HK-2 (cell line): ENCODE results near the gene POU2F1.
"Not testable (repeated sequence)": the region's sequence is repeated elsewhere in the genome, so short reads cannot be mapped to it uniquely, and the experiment has no call there.

Experiments
- DNase-seq: peaks from one replicate; pipeline ENCODE4 v3.0.0-alpha.2; 2018; ENCODE audit not compliant: unreplicated experiment

POU2F1 gene

DNA sequence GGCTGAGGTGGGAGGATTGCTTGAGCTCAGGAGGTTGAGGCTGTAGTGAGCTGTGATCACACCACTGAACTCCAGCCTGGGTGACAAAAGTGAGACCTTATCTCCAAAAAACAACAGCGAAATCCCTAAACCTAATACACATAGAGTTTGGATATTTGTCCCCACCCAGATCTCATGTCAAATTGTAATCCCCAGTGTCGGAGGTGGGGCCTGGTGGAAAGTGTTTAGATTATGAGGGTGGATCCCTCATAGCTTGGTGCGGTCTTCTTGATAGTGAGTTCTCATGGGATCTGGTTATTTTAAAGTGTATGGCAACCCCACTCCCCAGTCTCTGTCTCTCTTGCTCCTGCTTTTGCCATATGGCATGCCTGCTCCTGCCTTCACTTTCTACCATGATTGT, 94.0 kb downstream of the POU2F1 start:
- DNase-seq: no peak

DNA sequence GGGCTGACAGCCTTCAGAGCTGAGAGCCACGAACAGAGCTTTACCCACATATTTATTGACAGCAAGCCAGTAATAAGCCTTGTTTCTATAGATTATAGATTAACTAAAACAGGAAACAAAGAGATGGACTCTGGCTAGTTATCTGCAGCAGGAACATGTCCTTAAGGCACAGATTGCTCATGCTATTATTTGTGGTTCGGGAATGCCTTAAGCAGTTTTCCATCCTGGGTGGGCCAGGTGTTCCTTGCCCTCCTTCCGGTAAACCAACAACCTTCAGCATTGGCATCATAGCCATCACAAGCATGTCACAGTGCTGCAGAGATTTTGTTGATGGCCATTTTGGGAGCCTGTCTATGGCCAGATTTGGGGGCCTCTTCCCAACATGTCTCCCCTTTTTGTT, 96.8 kb downstream of the POU2F1 start:
- no peak for DNase-seq

DNA sequence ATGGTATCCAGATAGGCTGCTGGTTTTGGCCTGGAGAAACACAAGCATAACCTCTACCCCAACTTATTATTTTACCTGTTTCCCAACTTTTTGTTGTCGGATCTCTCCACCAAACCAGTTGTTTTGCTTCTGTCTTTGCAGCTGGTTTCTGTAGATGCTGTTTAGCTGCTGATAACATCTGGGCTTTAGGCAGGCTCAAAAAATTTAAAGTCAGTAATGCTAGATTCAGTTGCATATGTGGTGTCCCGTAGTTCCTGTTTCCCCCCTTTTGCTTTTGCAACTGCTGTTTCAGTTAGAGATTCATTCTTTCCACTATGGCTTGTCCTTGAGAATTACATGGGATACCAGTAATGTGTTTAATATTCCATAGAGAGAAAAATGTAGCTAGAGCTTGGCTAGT, 98.5 kb downstream of the POU2F1 start:
- not testable (repeated sequence) for DNase-seq

DNA sequence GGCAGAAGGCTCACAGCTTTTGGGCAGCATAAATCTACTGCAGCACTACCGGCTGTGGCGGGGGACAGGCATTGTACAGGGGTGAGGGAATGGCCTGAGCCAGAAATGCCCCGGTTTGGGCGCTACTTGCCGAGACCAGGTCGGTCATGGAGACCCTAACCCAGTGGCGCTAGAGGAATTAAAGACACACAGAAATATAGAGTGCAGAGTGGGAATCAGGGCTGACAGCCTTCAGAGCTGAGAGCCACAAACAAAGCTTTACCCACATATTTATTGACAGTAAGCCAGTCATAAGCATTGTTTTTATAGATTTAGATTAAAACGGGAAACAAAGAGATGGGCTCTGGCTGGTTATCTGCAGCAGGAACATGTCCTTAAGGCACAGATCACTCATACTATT, 101.8 kb downstream of the POU2F1 start:
- no peak for DNase-seq

GRCh38 chr1:167325151-167325550, 104.5 kb downstream of the POU2F1 start:
- no peak for DNase-seq

DNA sequence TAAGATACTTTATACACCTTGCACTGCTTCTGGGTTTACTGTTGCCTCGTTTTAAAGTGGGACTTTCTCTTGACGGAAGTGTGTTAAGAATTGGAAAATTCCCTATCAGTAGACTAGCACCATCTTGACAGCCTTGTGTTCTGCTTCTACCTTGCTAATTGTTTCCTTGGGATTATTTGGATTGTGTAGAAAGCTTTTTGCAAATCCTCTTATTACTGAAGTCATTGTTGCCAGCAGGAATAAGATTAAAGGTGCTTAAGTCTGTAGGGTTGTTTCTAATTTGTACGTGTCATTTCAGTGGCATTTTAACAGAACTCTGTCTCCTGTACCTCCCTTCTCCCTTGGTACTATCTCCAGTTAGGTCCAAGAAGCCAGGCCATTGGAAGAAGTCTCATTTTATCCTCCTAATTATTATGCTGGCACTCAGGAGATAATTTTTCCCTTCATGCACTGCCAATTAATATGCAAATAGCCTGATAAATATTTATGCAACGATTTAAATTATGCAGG, 107.7 kb downstream of the POU2F1 start:
- no peak for DNase-seq

GRCh38 chr1:167328816-167329483, 108.3 kb downstream of the POU2F1 start:
- DNase-seq: no peak

DNA sequence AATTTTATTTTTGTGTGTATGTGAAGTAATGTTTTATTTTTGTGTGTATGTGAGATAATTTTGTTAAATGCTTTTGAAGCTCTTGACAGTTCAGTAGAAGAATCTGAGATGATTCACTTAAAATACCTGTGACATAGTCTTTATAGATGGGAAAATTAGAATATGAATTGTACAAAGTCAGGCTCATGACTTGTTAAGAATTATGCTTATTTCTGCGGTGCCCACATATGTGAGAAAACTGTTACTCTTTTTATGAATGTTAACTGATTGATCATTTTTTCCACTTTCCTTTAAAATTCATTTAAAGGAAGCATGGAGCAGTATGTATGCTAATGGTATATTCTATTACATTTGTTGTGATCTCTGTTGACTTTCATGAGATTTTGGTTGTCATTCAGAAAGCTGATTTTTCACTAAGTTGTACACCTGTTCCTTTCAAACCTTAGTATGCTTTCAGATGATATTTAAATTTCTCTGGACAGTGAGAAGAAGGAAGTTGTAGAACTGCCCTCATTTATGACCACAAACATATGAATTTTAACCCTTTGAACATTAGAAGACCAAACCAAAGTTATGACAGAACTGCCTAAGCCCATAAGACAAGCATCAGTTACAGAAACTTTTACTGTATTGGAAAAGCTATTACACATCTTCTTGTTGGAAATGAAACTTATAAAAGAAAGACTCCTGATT, 110.1 kb downstream of the POU2F1 start:
- DNase-seq: no peak

- no peak for DNase-seq
Observed at GRCh38 chr1:167331650-167332049, 111.0 kb downstream of the POU2F1 start.

DNA sequence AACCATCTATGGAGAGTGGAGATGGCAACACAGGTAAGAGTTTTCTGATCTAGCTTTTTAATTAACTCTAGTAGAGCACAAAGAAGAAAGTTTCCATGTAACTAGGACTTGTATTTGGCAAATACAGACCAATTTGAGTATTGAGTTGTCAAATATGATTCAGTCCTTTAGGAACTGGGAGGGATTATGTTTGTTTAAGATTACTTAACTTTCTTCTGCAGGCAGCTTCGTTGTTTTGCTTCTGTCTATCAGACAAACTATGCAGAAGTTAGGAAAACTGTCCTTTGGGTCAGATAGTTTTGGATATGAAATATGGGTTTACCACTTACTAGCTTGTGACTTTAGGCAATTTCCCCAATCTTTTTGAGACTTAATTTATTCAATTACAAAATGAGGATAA, 111.8 kb downstream of the POU2F1 start:
- DNase-seq: no peak

DNA sequence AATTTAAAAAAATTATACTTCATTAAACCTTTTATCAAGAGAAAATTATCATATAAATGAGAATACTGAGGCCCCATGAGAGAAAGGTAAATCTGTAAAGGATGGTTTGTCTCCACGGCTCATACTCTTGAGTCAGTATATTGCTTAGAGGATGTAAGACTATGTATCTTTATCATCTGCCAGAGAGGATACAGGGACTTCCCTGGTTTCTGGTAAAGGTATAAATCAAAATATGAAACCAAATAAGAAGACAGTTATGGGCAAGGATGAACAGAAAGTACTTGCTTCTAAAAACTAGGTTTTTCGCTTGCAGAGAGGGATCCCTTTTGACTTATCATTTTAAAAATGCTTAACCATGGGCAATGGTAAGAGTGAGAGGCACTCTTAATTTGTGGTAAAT, 112.4 kb downstream of the POU2F1 start:
- DNase-seq: no peak

DNA sequence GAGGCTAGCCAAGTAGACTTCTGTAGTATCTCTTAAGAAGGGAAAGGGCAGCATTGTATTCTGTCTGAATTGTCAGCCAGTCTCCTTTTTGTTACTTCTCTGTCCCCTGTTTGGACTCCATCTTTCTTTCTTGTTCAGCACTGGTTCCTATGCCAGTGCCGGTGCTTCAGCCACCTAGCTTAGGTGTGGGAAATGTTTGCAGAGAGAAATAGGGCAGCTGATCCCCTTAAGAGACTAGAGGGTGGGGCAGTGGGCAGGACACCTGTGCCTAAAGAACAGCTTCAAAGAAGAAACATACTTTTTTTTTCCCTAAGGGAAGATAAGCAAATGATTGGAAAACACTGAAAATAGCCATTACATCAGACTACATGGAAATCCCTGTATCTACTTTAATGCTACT, 113.0 kb downstream of the POU2F1 start:
- DNase-seq: no peak

GRCh38 chr1:167339405-167339804, 118.7 kb downstream of the POU2F1 start:
- DNase-seq: no peak

GRCh38 chr1:167342846-167343245, 122.2 kb downstream of the POU2F1 start:
- no peak for DNase-seq

- DNase-seq: no peak
Observed at GRCh38 chr1:167344112-167344511, 123.4 kb downstream of the POU2F1 start.

GRCh38 chr1:167344615-167345385, 124.1 kb downstream of the POU2F1 start:
- DNase-seq: no peak

GRCh38 chr1:167345386-167345733, 124.7 kb downstream of the POU2F1 start:
- DNase-seq: no peak

DNA sequence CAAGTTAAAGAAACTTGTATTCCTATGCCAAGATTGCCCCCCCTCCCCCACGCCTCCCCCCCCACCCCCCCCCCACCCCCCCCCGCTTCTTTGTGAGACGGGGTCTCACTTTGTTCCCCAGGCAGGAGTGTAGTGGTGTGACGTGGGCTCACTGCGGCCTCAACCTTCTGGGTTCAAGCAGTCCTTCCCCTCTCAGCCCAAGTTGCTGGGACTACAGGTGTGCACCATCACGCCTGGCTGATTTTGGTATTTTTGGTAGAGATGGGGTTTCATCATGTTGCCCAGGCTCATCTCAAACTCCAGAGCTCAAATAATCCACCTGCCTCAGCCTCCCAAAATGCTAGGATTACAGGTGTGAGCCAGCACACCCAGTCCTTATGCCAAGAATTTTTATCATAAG, 136.6 kb downstream of the POU2F1 start:
- no peak for DNase-seq

GRCh38 chr1:167359295-167359694, 138.6 kb downstream of the POU2F1 start:
- DNase-seq: no peak

GRCh38 chr1:167360120-167360519, 139.4 kb downstream of the POU2F1 start:
- DNase-seq: no peak

DNA sequence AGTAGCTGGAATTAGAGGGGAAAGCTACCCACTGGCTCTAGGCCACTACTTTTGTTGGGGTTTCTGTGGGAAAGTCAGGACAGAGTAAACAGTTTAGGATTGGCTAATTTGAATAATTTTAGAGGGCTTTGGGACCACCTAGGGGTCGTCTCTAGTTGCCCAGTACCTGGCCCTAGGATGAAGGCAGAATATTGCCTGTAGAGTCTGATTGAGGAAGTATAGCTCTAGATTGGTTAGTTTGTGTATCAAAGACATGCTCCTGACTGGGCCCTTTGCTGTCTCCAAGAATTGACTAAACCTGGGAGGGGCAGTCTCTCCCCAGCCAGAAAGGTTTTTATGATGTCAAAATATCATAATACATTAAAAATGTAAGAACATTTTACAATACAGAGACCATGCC, 142.0 kb downstream of the POU2F1 start:
- no peak for DNase-seq

DNA sequence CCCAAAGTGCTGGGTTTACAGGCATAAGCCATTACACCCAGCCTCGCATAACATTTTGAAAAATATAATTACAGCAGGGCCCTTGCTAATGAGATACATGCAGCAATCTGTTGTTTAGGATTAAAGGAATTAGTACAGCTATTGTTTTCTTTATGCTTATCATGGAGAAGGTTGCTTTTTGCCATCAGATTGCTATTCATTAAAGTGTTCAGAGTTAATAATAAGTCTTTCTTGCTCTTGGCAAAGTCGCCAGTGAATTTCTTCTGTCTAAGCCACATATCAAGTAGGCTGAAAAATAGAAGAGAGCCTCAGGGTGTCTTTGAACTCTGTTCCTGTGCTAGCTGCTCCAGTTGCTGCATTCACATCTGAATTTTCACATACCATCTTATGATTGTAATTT, 144.1 kb downstream of the POU2F1 start:
- no peak for DNase-seq

GRCh38 chr1:167365360-167365759, 144.7 kb downstream of the POU2F1 start:
- DNase-seq: no peak
